Mesenteric fat pad (tissue), 1 donor: ENCODE measurements around the gene PRDX5. TPM values are rescaled to one million over a fixed set of nuclear protein-coding genes. Genes with fewer than 3 reads are reported as not detected.

Experiments
- DNase-seq: peaks from one replicate; pipeline ENCODE4 v3.0.0-alpha.2; 2020; ENCODE audit warnings: low spot score
- total RNA-seq: library from RNA; stranded (reverse); fragmentation: NEBNext Ultra II Directional; extraction: Animal tissue kit (Norgen Biotek cat#: 25700); gene quantifications from one replicate; pipeline ENCODE4 v1.2.1, GENCODE V29; 2021
- donor health status: DM: yes; HTN: yes; CAD: no.

Gene PRDX5
- total RNA-seq, 1 donor from 2014 or later, result 111 TPM

DNA sequence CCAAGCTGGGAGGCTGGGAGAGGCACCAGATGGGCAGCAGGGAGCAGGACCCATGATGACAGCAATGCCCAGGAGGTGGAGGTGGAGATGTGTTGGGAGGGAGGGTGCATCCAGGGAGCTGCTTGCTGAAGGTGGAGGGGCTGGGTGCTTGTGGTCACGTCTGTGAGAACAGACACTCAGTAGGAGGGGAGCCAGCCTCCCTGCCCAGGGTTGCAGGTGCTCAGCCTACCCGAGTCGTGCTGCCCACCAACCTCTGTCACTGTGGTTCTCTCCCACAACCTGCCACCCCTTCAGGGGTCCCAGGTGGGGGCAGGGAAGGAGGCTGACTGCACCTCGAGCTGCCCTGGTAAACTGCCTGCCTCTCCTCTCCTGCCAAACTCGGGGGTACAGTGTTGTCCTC, 5.5 kb downstream of the PRDX5 start:
- DNase-seq, result peak; percentile 64

DNA sequence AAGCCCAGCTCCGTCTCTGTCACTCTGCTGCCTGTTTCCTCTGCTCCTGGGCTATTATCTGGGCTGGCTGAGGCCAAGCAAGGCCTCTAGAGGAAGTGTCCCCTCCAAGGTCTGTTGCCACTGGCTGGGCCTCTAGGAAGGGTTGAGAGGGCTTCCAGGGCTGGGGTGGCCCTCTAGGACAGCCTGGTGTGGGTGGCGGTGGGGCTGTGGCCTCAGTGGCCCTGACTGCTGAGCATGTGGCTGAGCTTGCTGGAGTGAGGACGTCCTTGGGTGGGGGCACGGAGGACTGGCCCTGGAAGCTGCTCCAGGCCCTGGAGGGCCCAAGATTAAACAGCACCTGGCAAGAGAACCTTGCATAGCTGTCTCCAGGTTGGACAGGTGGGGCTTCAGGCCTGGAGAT, 6.1 kb downstream of the PRDX5 start:
- peak; percentile 62 for DNase-seq

DNA sequence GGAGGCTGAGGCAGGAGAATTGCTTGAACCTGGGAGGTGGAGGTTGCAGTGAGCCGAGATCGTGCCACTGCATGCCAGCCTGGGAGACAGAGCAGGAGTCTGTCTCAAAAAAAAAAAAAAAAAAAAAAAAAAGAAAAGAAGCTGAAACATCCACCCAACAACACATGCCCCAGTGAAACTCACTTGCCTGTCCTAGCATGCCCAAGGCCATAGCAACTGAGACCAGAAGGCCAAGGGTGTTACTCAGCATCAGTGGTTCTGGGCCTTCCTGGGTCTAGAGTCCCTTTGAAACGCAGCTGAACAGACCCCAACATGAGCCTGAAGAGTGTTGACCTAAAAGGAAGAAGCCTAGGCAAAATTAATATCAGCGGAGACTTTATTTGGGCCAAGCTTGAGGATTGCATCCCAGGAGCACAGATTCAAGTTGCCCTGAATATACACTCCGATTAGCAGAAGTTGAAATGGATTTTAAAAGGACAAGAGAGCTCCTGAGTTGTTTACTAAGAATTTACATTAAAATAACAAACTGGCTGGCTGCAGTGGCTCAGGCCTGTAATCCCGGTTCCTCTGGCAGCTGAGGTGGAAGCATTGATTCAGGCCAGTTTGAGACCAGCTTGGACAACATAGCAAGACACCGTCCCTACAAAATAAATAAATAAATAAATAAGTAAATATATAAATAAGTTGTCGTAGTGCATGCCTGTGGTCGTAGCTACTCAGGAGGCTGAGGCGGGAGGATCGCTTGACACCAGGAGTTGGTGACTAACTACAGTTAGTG, 7.0 kb downstream of the PRDX5 start:
- DNase-seq, result no peak

DNA sequence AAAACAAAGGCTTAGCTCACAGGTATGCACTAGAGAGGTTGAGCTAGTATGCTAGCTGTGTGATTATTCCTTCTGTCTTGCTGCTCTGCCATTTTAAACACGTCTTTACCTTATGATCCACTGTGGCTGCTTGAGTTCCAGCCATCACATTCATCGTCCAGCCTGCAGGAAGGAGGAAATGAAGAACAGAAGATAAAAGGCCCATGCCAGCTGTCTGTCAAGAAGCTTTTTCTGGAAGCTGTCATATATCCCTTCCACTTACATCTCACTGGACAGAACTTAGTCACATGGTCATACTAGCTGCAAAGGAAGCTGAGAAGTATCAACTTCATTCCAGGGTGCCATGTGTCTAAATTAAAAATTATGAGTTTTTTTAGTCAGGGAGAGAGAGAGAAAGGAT, 9.5 kb downstream of the PRDX5 start:
- DNase-seq, result no peak

DNA sequence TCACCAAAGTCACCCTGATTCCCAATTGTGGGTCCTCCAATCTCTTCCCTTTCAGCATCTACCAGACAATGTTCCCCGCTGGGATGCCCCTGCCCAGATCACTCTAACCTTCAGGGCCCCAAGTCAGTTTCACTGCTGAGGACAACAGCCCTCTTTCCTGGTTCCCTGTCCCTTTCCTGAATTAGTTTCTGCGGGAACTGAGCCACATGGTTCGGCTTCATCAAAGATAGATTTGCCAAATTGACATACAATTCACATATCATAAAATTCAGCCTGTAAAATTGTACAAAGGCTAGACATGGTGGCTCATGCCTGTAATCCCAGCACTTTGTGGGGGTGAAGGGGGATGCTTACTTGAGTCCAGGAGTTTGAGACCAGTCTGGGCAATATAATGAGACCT, 10.1 kb downstream of the PRDX5 start:
- DNase-seq, result no peak

DNA sequence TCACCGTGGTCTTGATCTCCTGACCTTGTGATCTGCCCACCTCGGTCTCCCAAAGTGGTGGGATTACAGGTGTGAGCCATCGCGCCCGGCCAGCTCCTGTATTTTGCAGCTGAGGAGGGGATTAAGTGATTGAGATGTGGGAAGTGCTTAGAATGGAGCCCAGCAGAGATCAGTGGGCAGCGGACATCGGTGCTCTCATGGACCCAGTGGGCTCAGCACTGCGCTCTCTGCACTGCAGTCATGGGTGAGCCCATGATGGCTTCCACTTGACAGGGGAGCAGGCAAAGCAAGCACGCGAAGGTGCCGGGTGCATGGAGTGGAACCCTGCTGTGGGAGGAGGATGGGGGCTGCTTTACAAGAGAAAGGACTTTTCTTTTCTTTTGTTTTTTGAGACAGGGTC, 13.0 kb downstream of the PRDX5 start:
- no peak for DNase-seq

DNA sequence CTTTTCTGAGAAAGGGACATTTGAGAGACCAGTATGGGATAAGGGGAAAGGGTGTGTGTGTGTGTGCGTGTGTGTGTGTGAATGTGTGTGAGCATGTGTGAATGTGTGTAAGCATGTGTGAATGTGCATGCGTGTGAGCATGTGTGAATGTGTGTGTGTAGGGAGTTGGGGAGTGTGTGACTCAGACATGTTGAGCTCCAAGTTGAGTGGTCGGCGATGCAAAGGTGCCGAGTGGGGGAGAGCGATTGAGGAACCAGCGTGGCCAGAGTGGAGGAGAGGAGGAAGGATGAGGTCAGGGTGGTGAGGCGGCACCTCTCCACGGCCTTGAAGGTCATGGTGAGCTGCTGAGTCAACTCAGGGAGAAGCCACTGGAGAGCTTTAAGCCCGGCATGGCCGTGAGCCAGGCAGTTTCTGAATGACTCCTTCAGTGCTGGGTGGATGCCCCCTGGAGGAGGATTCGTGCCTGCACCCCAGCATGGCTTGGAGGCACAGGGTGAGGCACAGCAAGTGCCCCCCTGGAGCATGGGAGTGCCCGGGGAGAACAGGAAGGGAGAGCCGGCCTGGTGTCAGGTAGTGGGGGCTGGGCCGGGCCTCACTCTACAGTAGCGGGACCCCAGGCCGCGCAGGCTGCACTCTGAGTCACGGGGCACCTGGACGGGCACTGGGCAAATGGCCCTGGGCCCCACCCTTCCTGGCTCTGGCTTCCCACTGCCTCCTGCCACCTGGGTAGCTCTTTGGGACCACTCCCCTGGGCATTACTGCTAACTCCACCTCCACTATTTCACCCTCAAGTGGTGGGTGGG, 13.8 kb downstream of the PRDX5 start:
- peak; percentile 90 for DNase-seq

DNA sequence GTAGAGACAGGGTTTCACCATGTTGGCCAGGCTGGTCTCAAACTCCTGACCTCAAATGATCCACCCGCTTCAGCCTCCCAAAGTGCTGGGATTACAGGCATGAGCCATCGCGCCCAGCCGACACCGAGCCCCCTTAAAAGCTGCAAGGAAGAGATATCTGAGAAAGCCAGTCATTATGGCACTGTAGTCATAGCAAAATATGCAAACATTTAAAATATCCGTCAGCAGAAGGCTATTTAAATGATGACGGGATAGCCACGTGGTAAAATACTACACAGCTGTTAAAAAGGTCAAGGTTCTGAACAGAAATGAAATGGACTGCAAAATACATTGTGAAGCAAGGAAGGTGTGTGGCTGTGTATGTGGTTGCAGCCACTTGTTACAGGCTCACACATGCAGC, 15.6 kb downstream of the PRDX5 start:
- DNase-seq, result no peak

DNA sequence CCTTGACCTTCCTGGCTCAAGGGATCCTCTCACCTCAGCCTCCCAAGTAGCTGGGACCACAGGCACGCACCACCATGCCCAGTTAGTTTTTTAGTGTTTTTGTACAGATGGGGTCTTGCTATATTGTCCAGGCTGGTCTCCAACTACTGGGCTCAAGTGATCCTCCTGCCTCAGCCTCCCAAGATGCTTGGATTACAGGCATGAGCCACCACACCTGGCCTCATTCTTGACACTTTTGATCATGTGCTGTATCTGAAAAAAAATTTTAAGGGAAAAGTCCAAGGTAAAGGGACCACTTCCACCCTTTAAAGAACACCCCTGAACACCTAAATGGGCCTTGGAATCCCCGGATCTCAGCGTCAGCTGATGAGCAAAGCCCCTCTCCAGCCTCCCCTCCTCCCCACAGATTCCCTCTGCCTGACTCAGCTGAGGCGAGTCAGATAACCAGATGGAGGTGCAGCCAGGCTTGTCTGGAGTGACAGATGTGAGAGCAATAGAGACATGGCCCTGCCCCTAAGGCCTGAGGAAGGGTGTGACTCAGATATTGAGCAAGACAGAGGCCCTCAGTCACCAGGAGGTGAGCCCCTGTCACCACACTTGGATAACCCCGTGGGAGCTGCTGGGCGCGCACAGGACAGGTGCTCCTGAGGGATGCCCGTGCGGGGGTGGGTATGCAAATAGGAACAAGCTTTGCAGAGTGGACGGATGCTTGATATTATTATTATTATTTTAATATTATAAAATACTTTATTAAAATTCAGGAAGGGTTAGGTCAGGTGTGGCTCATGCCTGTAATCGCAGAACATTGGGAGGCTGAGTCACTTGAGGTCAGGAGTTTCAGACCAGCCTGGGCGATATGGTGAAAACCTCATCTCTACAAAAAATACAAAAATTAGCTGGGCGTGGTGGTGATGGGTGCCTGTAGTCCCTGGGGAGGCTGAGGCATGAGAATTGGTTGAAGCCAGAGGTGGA, 17.1 kb downstream of the PRDX5 start:
- DNase-seq, result no peak

DNA sequence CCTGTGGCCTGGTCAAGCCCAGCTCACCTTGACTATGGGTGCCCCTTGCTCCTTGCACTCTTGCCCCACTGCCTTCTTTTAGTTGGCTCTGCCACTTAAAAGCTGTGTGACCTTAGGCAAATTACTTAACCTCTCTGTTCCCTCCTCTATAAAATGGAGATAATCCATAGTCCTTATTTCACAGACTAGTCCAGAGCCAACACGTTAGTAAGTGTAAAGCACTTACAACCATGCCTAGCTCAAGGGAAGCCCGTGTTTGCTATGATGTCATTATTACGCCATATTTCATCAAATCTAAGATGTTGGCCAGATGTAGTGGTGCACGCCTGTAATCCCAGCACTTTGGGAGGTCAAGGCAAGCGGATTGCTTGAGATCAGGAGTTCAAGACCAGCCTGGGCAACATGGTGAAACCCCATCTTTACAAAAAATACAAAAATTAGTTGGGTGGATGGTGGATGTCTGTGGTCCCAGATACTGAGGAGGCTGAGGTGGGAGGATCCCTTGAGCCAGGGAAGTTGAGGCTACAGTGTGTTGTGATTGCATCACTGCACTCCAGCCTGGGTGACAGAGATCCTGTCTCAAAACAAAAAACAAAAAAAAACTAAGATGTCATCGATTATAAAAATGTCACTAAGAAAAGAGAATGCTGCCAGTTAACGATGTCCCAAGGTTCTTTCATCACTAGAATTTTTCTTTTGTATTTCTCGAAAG, 19.8 kb downstream of the PRDX5 start:
- no peak for DNase-seq

DNA sequence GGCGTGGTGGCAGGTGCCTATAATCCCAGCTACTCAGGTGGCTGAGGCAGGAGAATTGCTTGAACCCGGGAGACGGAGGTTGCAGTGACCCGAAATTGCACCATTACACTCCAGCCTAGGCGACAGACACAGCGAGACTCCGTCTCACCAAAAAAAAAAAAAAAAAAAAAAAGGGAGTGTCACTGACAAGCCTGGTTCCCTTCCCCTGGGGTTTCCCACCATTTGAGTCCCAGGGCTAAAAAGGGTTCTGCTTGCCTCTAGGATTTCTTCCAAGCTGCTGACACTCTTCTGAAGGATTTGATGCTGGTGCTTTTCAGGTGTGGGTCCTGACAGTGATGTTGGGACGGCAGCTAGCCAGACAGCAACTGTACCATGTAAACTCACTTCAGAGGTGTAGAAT, 20.8 kb downstream of the PRDX5 start:
- DNase-seq, result no peak

DNA sequence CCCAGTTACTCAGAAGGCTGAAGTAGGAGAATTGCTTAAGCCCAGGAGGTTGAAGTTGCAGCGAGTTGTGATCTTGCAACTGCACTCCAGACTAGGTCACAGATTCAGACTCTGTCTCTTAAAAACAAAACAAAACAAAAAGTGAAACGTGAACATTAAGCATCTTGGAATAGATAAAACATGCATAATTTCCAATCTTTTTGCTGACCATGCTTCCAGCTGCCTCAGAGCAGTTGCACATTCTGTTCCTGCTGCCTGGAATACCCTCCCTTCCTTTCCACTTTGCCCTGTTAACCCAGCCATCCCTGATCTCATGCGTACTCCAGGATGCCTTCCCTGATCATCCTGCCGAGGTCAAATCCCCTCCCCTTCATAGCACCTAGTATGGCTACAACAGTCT, 21.4 kb downstream of the PRDX5 start:
- DNase-seq, result no peak

DNA sequence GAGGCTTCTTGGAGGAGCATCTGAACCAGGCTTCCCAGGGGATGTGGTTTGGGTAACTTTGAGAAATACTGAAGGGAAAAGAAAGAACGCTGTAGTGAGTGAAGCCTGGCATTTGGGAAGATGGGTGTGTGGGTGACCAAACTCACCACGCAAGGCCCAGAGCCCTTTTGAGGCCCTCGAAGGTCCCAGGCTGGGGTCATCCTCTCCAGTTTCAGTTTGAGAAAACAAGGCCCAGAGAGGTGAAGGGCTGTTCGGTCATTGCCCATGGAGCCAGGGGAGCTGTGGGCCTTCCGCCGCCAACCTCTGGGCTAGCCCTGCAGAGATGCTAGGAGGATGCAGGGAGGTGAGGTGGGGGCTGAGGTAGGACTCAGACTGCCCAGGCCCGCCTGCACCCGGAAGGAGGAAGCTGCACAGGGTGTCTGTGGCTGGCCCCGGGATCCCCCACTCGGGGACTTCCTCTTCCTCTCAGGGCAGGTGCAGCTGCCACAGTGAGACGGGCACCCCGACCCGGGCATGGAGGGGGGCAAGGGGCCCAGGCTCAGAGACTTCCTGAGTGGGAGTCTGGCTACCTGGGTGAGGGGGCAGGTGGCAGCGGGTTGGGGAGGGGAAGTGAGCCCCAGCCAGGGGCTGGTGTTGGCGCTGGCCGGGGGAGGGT, 22.0 kb downstream of the PRDX5 start, which contains the start of gene CCDC88B:
Gene CCDC88B (plus strand): TSS at position 451 of the 655 bp plus-strand sequence. CDS start 63 bp downstream, at position 514.
- no peak for DNase-seq

DNA sequence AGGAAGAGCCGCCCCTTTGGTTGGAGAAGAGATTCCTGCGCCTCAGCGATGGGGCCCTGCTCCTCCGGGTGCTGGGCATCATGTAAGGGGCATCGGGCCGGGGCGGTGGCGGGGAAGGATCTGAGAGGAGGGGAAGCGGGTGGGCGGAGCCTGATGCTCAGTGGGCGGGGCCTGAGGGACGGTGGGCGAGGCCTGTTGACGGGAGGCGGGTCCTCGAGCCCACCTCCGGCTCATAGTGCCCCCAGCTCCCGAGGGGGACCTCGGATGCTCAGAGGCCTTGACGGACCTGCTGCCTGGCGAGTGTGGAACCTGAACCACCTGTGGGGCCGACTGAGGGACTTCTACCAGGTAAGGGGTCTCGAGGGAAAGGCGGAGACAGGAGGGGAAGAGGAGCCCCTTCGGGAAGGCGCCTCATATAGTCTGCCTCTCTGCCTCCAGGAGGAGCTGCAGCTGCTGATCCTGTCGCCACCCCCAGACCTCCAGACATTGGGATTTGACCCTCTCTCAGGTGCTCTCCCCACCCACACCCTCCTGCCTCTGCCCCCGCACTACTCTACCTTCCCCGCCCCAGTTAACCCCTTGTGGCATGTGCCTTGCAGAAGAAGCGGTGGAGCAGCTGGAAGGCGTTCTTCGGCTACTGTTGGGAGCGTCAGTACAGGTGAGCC, 22.9 kb downstream of the PRDX5 start:
- no peak for DNase-seq

DNA sequence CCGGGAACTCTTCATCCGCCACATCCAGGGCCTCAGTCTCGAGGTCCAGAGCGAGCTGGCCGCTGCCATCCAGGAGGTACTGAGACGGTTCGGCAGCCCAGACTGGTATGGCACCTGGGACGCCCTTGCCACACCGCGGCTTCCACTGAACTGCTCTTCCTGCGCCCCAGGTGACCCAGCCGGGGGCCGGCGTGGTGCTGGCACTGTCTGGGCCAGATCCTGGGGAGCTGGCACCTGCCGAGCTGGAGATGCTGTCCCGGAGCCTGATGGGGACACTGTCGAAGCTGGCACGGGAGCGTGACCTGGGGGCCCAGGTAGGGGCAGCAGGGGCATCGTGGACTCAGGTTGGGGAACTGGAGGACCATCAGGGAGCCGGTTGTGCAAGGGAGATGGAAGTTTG, 23.5 kb downstream of the PRDX5 start:
- DNase-seq, result no peak

DNA sequence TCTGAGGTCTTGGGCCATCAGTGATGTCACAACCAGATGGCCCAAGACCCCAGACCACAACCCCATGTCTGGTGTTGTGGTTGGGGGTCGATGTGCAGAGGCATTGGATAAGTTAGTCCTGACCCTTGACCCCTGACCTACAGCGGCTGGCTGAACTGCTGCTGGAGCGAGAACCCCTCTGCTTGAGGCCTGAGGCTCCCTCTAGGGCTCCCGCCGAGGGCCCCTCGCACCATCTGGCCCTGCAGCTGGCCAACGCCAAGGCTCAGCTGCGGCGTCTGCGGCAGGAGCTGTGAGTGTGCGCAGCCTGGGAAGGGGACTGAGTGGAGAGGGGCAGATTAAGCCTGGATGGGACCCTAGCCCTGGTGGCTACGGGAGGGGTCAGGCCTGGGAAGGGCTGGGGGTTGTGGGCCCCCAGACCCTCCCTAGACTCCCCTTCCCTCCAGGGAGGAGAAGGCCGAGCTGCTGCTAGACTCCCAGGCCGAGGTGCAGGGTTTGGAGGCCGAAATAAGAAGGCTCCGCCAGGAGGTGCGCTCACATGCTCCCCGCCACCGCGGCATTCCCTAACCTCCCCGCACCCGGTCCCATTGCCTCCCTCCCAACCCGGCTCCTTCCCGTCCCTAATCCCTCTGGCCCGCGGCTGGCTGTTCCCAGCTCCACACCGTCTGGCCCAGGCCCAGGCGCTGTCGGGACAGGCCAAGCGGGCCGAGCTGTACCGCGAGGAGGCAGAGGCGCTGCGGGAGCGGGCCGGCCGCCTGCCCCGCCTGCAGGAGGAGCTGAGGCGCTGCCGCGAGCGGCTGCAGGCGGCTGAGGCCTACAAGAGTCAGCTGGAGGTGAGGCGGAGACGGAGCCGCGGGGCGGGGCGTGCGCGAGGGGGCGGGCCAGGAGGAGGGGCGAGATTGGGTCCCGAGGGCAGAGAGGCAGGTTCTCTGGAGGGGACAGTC, 24.2 kb downstream of the PRDX5 start:
- peak; percentile 96 for DNase-seq

DNA sequence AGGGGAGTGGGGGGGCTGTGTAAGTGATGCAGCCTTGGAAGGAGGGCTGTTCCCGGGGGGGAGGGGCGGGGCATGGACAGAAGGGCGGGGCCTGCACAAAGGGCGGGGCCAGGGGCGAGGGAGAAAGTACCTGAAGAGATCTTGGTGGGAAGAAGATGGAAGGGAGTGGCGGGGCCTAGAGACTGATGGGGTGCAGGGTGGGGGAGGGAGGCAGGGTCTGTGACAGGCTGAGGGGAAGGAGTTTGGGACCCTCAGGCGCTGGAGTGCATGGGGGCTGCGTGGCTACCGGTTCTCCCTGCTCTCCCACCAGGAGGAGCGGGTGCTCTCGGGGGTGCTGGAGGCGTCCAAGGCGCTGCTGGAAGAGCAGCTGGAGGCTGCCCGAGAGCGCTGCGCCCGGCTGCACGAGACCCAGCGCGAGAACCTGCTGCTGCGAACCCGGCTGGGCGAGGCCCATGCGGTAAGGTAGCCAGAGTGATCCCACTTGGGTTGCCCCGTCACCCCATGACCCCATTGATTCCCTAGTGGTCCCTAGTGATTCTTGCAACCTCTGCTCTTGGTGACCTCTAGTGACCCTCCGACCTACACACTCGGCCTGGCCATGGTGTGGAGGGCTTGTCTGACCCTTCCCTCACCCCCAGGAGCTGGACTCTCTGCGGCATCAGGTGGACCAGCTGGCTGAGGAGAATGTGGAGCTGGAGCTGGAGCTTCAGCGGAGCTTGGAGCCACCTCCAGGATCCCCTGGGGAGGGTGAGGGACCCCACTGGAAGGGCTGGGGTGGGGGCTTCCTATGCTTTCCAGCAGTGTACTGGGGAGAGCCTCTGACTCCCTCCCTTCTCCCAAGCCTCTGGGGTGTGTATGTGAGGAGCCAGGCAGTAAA, 25.2 kb downstream of the PRDX5 start:
- DNase-seq, result no peak
